Hepatocyte (in vitro differentiated cells): ENCODE measurements around the gene GMDS. TPM values are rescaled to one million over a fixed set of nuclear protein-coding genes. Genes with fewer than 3 reads are reported as not detected.
A peak's percentile ranks its signal among the peaks of the same experiment; 100 is the strongest.

Source experiments
- DNase-seq: peaks from one replicate; pipeline ENCODE4 v3.0.0-alpha.2; 2016; ENCODE audit warnings: low spot score
- H2AFZ ChIP-seq: fragments of 200-600 bp; sonication (generic); 2 replicates; pipeline ENCODE4 v1.6.0; 2016; ENCODE audit warnings: antibody characterized with exemption, mild to moderate bottlenecking
- H3K27ac ChIP-seq: fragments of 200-600 bp; sonication (generic); 2 replicates; pipeline ENCODE4 v1.5.1; 2016; ENCODE audit warnings: mild to moderate bottlenecking
- H3K27me3 ChIP-seq: fragments of 200-600 bp; sonication (generic); 2 replicates; pipeline ENCODE4 v1.6.1; 2016
- H3K36me3 ChIP-seq: fragments of 200-600 bp; sonication (generic); replicated peaks from 2 replicates; pipeline ENCODE4 v1.5.1; 2016; ENCODE audit warnings: low read depth; ENCODE audit not compliant: insufficient read depth
- H3K4me1 ChIP-seq: fragments of 200-600 bp; sonication (generic); 2 replicates; pipeline ENCODE4 v1.5.1; 2016; ENCODE audit warnings: mild to moderate bottlenecking, moderate library complexity; ENCODE audit not compliant: insufficient read depth
- H3K4me2 ChIP-seq: fragments of 200-600 bp; sonication (generic); 2 replicates; pipeline ENCODE4 v1.6.0; 2016
- H3K4me3 ChIP-seq: fragments of 200-600 bp; sonication (generic); 2 replicates; pipeline ENCODE4 v1.5.1; 2016; ENCODE audit warnings: mild to moderate bottlenecking
- H3K79me2 ChIP-seq: fragments of 200-600 bp; sonication (generic); 2 replicates; pipeline ENCODE4 v1.6.0; 2017; ENCODE audit warnings: mild to moderate bottlenecking
- H3K9me2 ChIP-seq: fragments of 200-600 bp; sonication (generic); replicated peaks from 2 replicates; pipeline ENCODE4 v1.6.0; 2017; ENCODE audit warnings: mild to moderate bottlenecking; ENCODE audit not compliant: insufficient read depth
- H3K9me3 ChIP-seq: fragments of 200-600 bp; sonication (generic); 2 replicates; pipeline ENCODE4 v1.5.1; 2016; ENCODE audit warnings: low read depth, mild to moderate bottlenecking
- H4K20me1 ChIP-seq: fragments of 200-600 bp; sonication (generic); 2 replicates; pipeline ENCODE4 v1.6.0; 2016; ENCODE audit warnings: mild to moderate bottlenecking; ENCODE audit not compliant: insufficient read depth, poor library complexity, severe bottlenecking
- EZH2 ChIP-seq: fragments of 200-600 bp; sonication (generic); IDR thresholded peaks from 2 replicates; pipeline ENCODE4 v1.6.1; 2016; ENCODE audit warnings: antibody characterized with exemption, mild to moderate bottlenecking, borderline replicate concordance
- EZH2phosphoT487 ChIP-seq: fragments of 200-600 bp; sonication (generic); IDR thresholded peaks from one replicate; pipeline ENCODE4 v1.6.1; 2018; ENCODE audit warnings: antibody characterized with exemption, mild to moderate bottlenecking, low read depth, moderate library complexity; ENCODE audit not compliant: unreplicated experiment, severe bottlenecking
- WGBS: methylation state at CpG from one replicate; pipeline ENCODE4 v1.1.6; 2016; ENCODE audit warnings: low lambda C conversion rate; ENCODE audit errors: missing lambda C conversion rate; 5-methylcytosine and 5-hydroxymethylcytosine counted together
- polyA plus RNA-seq: library from polyadenylated mRNA; unstranded; fragments of >200 nt; fragmentation: Nextera tagmentation; extraction: Ambion mirVana; gene quantifications from 2 replicates; pipeline ENCODE4 v1.2.1, GENCODE V29; 2016
- total RNA-seq: library from RNA; depleted of rRNA; stranded (reverse); fragments of >200 nt; gene quantifications from 2 replicates; pipeline ENCODE4 v1.2.3, GENCODE V29; 2014
- TF ChIP-seq, protein P1 (sequence below): fragments of 200-600 bp; sonication (generic); IDR thresholded peaks from 2 replicates; pipeline ENCODE4 v1.5.1; 2016; ENCODE audit warnings: antibody characterized with exemption, mild to moderate bottlenecking; ENCODE audit not compliant: poor library complexity

GMDS gene
- total and polyA plus RNA-seq, 2 experiments from 2014 or later, result 20.7 to 32.6 TPM

DNA sequence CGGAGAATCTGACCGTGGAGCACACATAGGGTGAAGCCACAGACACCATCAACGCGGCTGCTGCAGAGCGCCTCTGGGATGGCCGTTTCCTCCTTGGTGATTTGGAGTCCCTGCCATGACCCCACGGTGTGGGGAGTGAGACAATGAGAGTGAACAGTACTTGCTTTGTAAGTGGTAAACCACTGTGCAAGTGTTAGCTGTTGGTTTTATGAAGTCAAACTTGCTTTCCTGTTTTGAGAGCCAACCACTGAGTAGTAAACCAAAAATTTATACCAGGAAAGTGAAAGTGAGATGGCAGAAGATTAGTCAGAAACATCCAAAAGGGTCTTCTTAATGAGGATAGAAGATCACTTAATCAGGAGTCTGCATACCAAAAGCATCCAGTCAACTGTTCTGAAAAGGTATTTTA lies 475.0 kb downstream of the GMDS start:
- H2AFZ ChIP-seq, result no peak overlapping the region
- TF ChIP-seq EZH2phosphoT487 (no peak), EZH2 (no peak)
- TF ChIP-seq, protein P1, sequence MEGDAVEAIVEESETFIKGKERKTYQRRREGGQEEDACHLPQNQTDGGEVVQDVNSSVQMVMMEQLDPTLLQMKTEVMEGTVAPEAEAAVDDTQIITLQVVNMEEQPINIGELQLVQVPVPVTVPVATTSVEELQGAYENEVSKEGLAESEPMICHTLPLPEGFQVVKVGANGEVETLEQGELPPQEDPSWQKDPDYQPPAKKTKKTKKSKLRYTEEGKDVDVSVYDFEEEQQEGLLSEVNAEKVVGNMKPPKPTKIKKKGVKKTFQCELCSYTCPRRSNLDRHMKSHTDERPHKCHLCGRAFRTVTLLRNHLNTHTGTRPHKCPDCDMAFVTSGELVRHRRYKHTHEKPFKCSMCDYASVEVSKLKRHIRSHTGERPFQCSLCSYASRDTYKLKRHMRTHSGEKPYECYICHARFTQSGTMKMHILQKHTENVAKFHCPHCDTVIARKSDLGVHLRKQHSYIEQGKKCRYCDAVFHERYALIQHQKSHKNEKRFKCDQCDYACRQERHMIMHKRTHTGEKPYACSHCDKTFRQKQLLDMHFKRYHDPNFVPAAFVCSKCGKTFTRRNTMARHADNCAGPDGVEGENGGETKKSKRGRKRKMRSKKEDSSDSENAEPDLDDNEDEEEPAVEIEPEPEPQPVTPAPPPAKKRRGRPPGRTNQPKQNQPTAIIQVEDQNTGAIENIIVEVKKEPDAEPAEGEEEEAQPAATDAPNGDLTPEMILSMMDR, result no peak
- no peaks in the 10 kb centered on the region for H3K9me2 ChIP-seq
- DNase-seq, result no peak
- H3K4me3 ChIP-seq, result no peak overlapping the region
- H3K4me1 ChIP-seq, result peaks cover 26% of the 10 kb centered on the region
- no peaks in the 10 kb centered on the region for H3K27me3 ChIP-seq
- H3K4me2 ChIP-seq, result no peak overlapping the region
- no peaks in the 10 kb centered on the region for H3K36me3 ChIP-seq
- 94% methylated on average over 7 of the region's 7 CpGs for WGBS
- no peaks in the 10 kb centered on the region for H4K20me1 ChIP-seq
- no peaks in the 10 kb centered on the region for H3K79me2 ChIP-seq
- no peaks in the 10 kb centered on the region for H3K9me3 ChIP-seq
- H3K27ac ChIP-seq, result no peak overlapping the region

DNA sequence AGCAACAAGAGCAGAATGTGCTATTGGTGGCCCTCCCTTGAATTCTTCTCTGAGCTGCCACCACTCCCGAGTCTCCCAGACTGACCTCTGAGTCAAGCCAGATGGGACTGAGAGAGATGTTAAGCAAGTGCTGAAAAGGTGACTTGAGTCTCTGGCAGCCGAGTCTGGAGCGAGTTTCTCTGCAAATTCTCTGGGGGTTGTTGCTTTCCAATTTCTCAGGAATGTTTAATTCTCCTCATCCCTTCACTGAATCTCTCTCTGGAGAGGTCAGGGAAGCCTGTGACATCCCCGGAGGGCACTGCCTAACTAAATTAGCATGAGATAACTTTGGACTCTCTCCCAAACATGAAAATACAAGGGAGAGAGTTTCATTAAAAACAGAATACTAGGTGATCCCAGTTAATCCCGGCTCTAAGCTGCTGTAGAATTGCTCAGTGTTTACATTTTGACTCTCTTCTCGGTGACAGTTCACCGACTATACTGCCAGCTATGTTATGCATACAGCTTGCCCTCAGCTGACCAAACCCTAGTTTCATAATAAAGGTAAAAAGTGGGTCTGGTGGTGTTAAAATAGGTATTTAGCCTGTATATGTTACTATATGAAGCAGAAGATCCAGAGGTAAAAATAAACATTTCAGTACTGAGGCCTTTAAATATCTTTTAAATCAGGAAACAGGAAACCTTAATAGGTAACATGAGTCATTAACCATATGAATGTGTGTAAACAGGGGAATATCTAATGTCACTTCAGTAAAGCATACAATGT lies 477.7 kb downstream of the GMDS start:
- Histone ChIP-seq H3K27ac (no peak overlapping the region), H3K4me3 (no peak overlapping the region), H3K4me2 (peak overlapping the region; percentile 23), H3K27me3 (no peaks in the 10 kb centered on the region), H3K9me3 (no peaks in the 10 kb centered on the region), H3K36me3 (no peaks in the 10 kb centered on the region), H3K79me2 (no peaks in the 10 kb centered on the region), H2AFZ (no peak overlapping the region), H3K9me2 (no peaks in the 10 kb centered on the region), H4K20me1 (no peaks in the 10 kb centered on the region), H3K4me1 (peaks cover 16% of the 10 kb centered on the region)
- WGBS, result 23% methylated on average over 7 of the region's 7 CpGs
- DNase-seq, result peak; percentile 26
- TF ChIP-seq, protein P1, result no peak
- TF ChIP-seq EZH2, result no peak
- TF ChIP-seq EZH2phosphoT487, result no peak

- no peak for DNase-seq
- H3K27me3 ChIP-seq, result no peaks in the 10 kb centered on the region
- H3K36me3 ChIP-seq, result no peaks in the 10 kb centered on the region
- H3K79me2 ChIP-seq, result no peaks in the 10 kb centered on the region
- TF ChIP-seq EZH2, result no peak
- TF ChIP-seq, protein P1, result no peak
- no peak for TF ChIP-seq EZH2phosphoT487
- WGBS, result 72% methylated on average over 8 of the region's 8 CpGs
- no peak overlapping the region for H3K4me3 ChIP-seq
- H3K27ac ChIP-seq, result no peak overlapping the region
- no peaks in the 10 kb centered on the region for H3K9me2 ChIP-seq
- H4K20me1 ChIP-seq, result no peaks in the 10 kb centered on the region
- no peak overlapping the region for H3K4me2 ChIP-seq
- H3K4me1 ChIP-seq, result peaks cover 16% of the 10 kb centered on the region
- H2AFZ ChIP-seq, result no peak overlapping the region
- H3K9me3 ChIP-seq, result no peaks in the 10 kb centered on the region
Observed at GRCh38 chr6:1766654-1767053, 478.8 kb downstream of the GMDS start.
